H9 (cell line): Measurements from ENCODE around the gene CHCHD3. TPM values are rescaled to one million over a fixed set of nuclear protein-coding genes. Genes with fewer than 3 reads are reported as not detected.

Experiments used
- DNase-seq: peaks from one replicate; pipeline ENCODE4 v3.0.0-alpha.2; 2017
- H2AFZ ChIP-seq: one replicate; pipeline ENCODE4 v1.6.1; 2013; ENCODE audit warnings: mild to moderate bottlenecking, low read length, control low read depth, moderate library complexity
- H2AK5ac ChIP-seq: 2 replicates; pipeline ENCODE4 v1.6.1; 2013; ENCODE audit warnings: low read length, control low read depth, mixed read lengths; ENCODE audit not compliant: insufficient read length
- H2BK120ac ChIP-seq: one replicate; pipeline ENCODE4 v1.6.1; 2013; ENCODE audit warnings: low read depth, mild to moderate bottlenecking, low read length, control low read depth, inconsistent platforms; ENCODE audit not compliant: poor library complexity, severe bottlenecking
- H2BK12ac ChIP-seq: 2 replicates; pipeline ENCODE4 v1.6.1; 2013; ENCODE audit warnings: low read length, control low read depth, mixed read lengths, low read depth; ENCODE audit not compliant: insufficient read length
- H2BK15ac ChIP-seq: 2 replicates; pipeline ENCODE4 v1.6.1; 2013; ENCODE audit warnings: low read depth, low read length, control low read depth
- H2BK20ac ChIP-seq: one replicate; pipeline ENCODE4 v1.6.1; 2013; ENCODE audit warnings: low read depth, mild to moderate bottlenecking, low read length, control low read depth, inconsistent platforms; ENCODE audit not compliant: poor library complexity, severe bottlenecking
- H2BK5ac ChIP-seq: 2 replicates; pipeline ENCODE4 v1.6.1; 2013; ENCODE audit warnings: low read length, control low read depth, mixed read lengths; ENCODE audit not compliant: insufficient read length
- H3K14ac ChIP-seq: 2 replicates; pipeline ENCODE4 v1.6.1; 2013; ENCODE audit warnings: low read length, control low read depth; ENCODE audit not compliant: insufficient read depth
- H3K18ac ChIP-seq: 2 replicates; pipeline ENCODE4 v1.6.1; 2013; ENCODE audit warnings: low read depth, mild to moderate bottlenecking, mixed read lengths, low read length, control low read depth; ENCODE audit not compliant: insufficient read length
- H3K23ac ChIP-seq: 2 replicates; pipeline ENCODE4 v1.6.1; 2013; ENCODE audit warnings: low read length, control low read depth, mixed read lengths, low read depth; ENCODE audit not compliant: insufficient read length
- H3K23me2 ChIP-seq: 2 replicates; pipeline ENCODE4 v1.6.1; 2013; ENCODE audit warnings: low read depth, mild to moderate bottlenecking, mixed read lengths, low read length, control low read depth; ENCODE audit not compliant: insufficient read length, poor library complexity, severe bottlenecking
- H3K27ac ChIP-seq: 2 replicates; pipeline ENCODE4 v1.5.1; 2013; ENCODE audit warnings: low read length, control low read depth, mixed read lengths, low read depth; ENCODE audit not compliant: insufficient read length
- H3K27me3 ChIP-seq: 2 replicates; pipeline ENCODE4 v1.6.1; 2013; ENCODE audit warnings: low read length, control low read depth, inconsistent platforms; ENCODE audit not compliant: insufficient read depth
- H3K4ac ChIP-seq: 2 replicates; pipeline ENCODE4 v1.6.1; 2013; ENCODE audit warnings: low read depth, mild to moderate bottlenecking, control low read depth, inconsistent platforms, low read length, moderate library complexity
- H3K4me1 ChIP-seq: 2 replicates; pipeline ENCODE4 v1.6.1; 2013; ENCODE audit warnings: low read length, control low read depth, inconsistent platforms; ENCODE audit not compliant: insufficient read depth
- H3K4me2 ChIP-seq: 2 replicates; pipeline ENCODE4 v1.6.1; 2013; ENCODE audit warnings: low read length, control low read depth, mixed read lengths; ENCODE audit not compliant: insufficient read length, insufficient read depth
- H3K56ac ChIP-seq: 2 replicates; pipeline ENCODE4 v1.6.1; 2013; ENCODE audit warnings: low read depth, mild to moderate bottlenecking, mixed read lengths, low read length, control low read depth; ENCODE audit not compliant: insufficient read length
- H3K79me1 ChIP-seq: 2 replicates; pipeline ENCODE4 v1.6.1; 2013; ENCODE audit warnings: low read depth, mild to moderate bottlenecking, moderate library complexity, low read length, control low read depth, inconsistent platforms; ENCODE audit not compliant: insufficient read depth, poor library complexity, severe bottlenecking
- H3K79me2 ChIP-seq: 2 replicates; pipeline ENCODE4 v1.6.1; 2013; ENCODE audit warnings: low read length, control low read depth, inconsistent platforms; ENCODE audit not compliant: insufficient read depth
- H3K9ac ChIP-seq: 2 replicates; pipeline ENCODE4 v1.6.1; 2013; ENCODE audit warnings: low read length, control low read depth, mixed read lengths; ENCODE audit not compliant: insufficient read length; ENCODE audit errors: extremely low read depth
- H3K9me3 ChIP-seq: one replicate; pipeline ENCODE4 v1.6.1; 2013; ENCODE audit warnings: low read depth, low read length, inconsistent platforms; ENCODE audit not compliant: control insufficient read depth
- H3T11ph ChIP-seq: one replicate; pipeline ENCODE4 v1.6.1; 2013; ENCODE audit warnings: mild to moderate bottlenecking, low read length, control low read depth, inconsistent platforms
- H4K20me1 ChIP-seq: one replicate; pipeline ENCODE4 v1.6.1; 2013; ENCODE audit not compliant: control insufficient read depth, insufficient read length, insufficient read depth
- H4K5ac ChIP-seq: 2 replicates; pipeline ENCODE4 v1.6.1; 2013; ENCODE audit warnings: low read depth, mild to moderate bottlenecking, mixed read lengths, low read length, control low read depth; ENCODE audit not compliant: insufficient read length
- H4K8ac ChIP-seq: replicated peaks from 2 replicates; pipeline ENCODE4 v1.6.1; 2013; ENCODE audit warnings: low read length, control low read depth, mixed read lengths, low read depth; ENCODE audit not compliant: insufficient read length
- H4K91ac ChIP-seq: 2 replicates; pipeline ENCODE4 v1.6.1; 2013; ENCODE audit warnings: low read depth, mild to moderate bottlenecking, moderate library complexity, mixed read lengths, low read length, control low read depth; ENCODE audit not compliant: insufficient read length
- H3K27ac Mint-ChIP-seq, 3 experiments: 2 replicates in 2 of 3; 3 replicates in 1 of 3; pipeline ENCODE4 v1.8.0; 2020 to 2021; ENCODE audit warnings: mixed read lengths in 3 of 3, mild to moderate bottlenecking in 1 of 3, moderate library complexity in 1 of 3
- H3K27me3 Mint-ChIP-seq: 2 replicates; pipeline ENCODE4 v1.8.0; 2021; ENCODE audit warnings: low read depth, mild to moderate bottlenecking, moderate library complexity, mixed read lengths
- H3K36me3 Mint-ChIP-seq, 3 experiments: 2 replicates in 2 of 3; 3 replicates in 1 of 3; pipeline ENCODE4 v1.8.0; 2020 to 2021; ENCODE audit warnings: low read depth in 3 of 3, mixed read lengths in 3 of 3; ENCODE audit not compliant: insufficient read depth in 1 of 3
- H3K4me1 Mint-ChIP-seq, 2 experiments: 2 replicates each; pipeline ENCODE4 v1.8.0; 2020; ENCODE audit warnings: mixed read lengths in 2 of 2
- H3K4me3 Mint-ChIP-seq, 2 experiments: 2 replicates in 1 of 2; 3 replicates in 1 of 2; pipeline ENCODE4 v1.8.0; 2020 to 2021; ENCODE audit warnings: mild to moderate bottlenecking in 2 of 2, mixed read lengths in 2 of 2, moderate library complexity in 1 of 2
- H3K9me3 Mint-ChIP-seq, 2 experiments: 2 replicates in 1 of 2; 3 replicates in 1 of 2; pipeline ENCODE4 v1.8.0; 2020; ENCODE audit warnings: mild to moderate bottlenecking in 2 of 2, mixed read lengths in 2 of 2, moderate library complexity in 1 of 2
- CTCF ChIP-seq: fragments of 200-600 bp; sonication (generic); conservative IDR thresholded peaks from 3 replicates; pipeline ENCODE4 v1.8.0; 2021; ENCODE audit warnings: antibody characterized with exemption, mild to moderate bottlenecking
- WGBS: extraction: QIAGEN DNeasy Blood & Tissue Kit; methylation state at CpG from one replicate; pipeline ENCODE4 v1.1.7; 2013; ENCODE audit warnings: missing lambda C conversion rate, low lambda C conversion rate, mixed read lengths; ENCODE audit not compliant: insufficient read length; ENCODE audit errors: extremely low coverage; 5-methylcytosine and 5-hydroxymethylcytosine counted together
- total RNA-seq: library from RNA; stranded (reverse); gene quantifications from 2 replicates; pipeline ENCODE4 v1.2.1, GENCODE V29; 2021

The CHCHD3 gene
- total RNA-seq, 1 experiment from 2014 or later: 104 TPM

- Mint-ChIP-seq H3K4me3 (no peak overlapping the region), H3K36me3 (peaks cover 0 to under 1% (median 0%) of the 10 kb centered on the region in 3 experiments; a peak in 2 of 7 replicates), H3K27ac (no peak overlapping the region), H3K9me3 (0 out of 5 replicates have a peak, but pooled peaks cover 0 to 3% of the 10 kb centered on the region in 2 experiments), H3K27me3 (no peaks in the 10 kb centered on the region), H3K4me1 (peaks cover 21 to 26% of the 10 kb centered on the region in 2 experiments)
- Histone ChIP-seq H4K20me1 (no peaks in the 10 kb centered on the region), H3K27me3 (no peaks in the 10 kb centered on the region), H3K79me1 (no peaks in the 10 kb centered on the region), H2BK15ac (no peak overlapping the region), H3K18ac (no peak overlapping the region), H2BK20ac (no peak overlapping the region), H3K4ac (no peak overlapping the region), H2BK120ac (no peak overlapping the region), H2AK5ac (no peak overlapping the region), H3T11ph (no peak overlapping the region), H4K5ac (no peak overlapping the region), H3K23ac (no peak overlapping the region), H4K91ac (no peak overlapping the region), H3K56ac (no peak overlapping the region), H3K27ac (no peak overlapping the region), H3K23me2 (no peaks in the 10 kb centered on the region), H3K9me3 (no peaks in the 10 kb centered on the region), H3K4me1 (peaks cover 8% of the 10 kb centered on the region; the same call in 1 of the 2 replicates), H2AFZ (no peak overlapping the region), H3K79me2 (no peaks in the 10 kb centered on the region), H3K14ac (no peak overlapping the region), H4K8ac (no peak overlapping the region), H3K9ac (no peak overlapping the region), H2BK5ac (no peak overlapping the region), H2BK12ac (no peak overlapping the region), H3K4me2 (peak overlapping the region; percentile 11)
- TF ChIP-seq CTCF: no peak
- WGBS: no CpG with 5 or more reads among the region's 11 CpGs
- no peak for DNase-seq
These were observed 331.2 kb downstream of the CHCHD3 start for GRCh38 chr7:132750530-132751217.
